IMR-90 (cell line): ENCODE measurements around the gene ASIC2.

ENCODE experiments used
- BHLHE40 ChIP-seq: fragments of 150-350 bp; IDR thresholded peaks from 2 replicates; pipeline ENCODE4 v1.6.1; 2016; ENCODE audit warnings: mild to moderate bottlenecking, low read depth, low read length
- CHD1 ChIP-seq: IDR thresholded peaks from 2 replicates; pipeline ENCODE4 v1.6.1; 2012; ENCODE audit warnings: low read depth, low read length, improper control_type of control experiment
- CTCF ChIP-seq: conservative IDR thresholded peaks from 2 replicates; pipeline ENCODE4 v1.5.1; 2012; ENCODE audit warnings: mild to moderate bottlenecking, low read depth, low read length, improper control_type of control experiment
- ELK1 ChIP-seq: fragments of 150-350 bp; IDR thresholded peaks from 2 replicates; pipeline ENCODE4 v1.6.1; 2016; ENCODE audit warnings: low read depth, mild to moderate bottlenecking, low read length, moderate library complexity, borderline replicate concordance
- MAFK ChIP-seq: IDR thresholded peaks from 2 replicates; pipeline ENCODE4 v1.6.1; 2012; ENCODE audit warnings: low read depth, low read length, improper control_type of control experiment
- MAZ ChIP-seq: IDR thresholded peaks from 2 replicates; pipeline ENCODE4 v1.6.1; 2012; ENCODE audit warnings: low read depth, mild to moderate bottlenecking, low read length, improper control_type of control experiment, moderate library complexity, borderline replicate concordance
- MXI1 ChIP-seq: IDR thresholded peaks from 2 replicates; pipeline ENCODE4 v1.6.1; 2012; ENCODE audit warnings: low read depth, mild to moderate bottlenecking, low read length, moderate library complexity, borderline replicate concordance
- NFE2L2 ChIP-seq: fragments of 150-350 bp; IDR thresholded peaks from 2 replicates; pipeline ENCODE4 v1.6.1; 2016; ENCODE audit warnings: low read depth, mild to moderate bottlenecking, low read length
- POLR2A ChIP-seq: IDR thresholded peaks from 2 replicates; pipeline ENCODE4 v1.6.1; 2012; ENCODE audit warnings: mild to moderate bottlenecking, low read depth, low read length
- RAD21 ChIP-seq: IDR thresholded peaks from 2 replicates; pipeline ENCODE4 v1.6.1; 2012; ENCODE audit warnings: low read length, improper control_type of control experiment
- RCOR1 ChIP-seq: IDR thresholded peaks from 2 replicates; pipeline ENCODE4 v1.6.1; 2012; ENCODE audit warnings: mild to moderate bottlenecking, low read length, improper control_type of control experiment; ENCODE audit not compliant: insufficient replicate concordance
- RFX5 ChIP-seq: IDR thresholded peaks from 2 replicates; pipeline ENCODE4 v1.8.0; 2012; ENCODE audit warnings: low read depth, mild to moderate bottlenecking, low read length, moderate library complexity
- SMC3 ChIP-seq: fragments of 150-350 bp; IDR thresholded peaks from 2 replicates; pipeline ENCODE4 v1.6.1; 2016; ENCODE audit warnings: low read depth, mild to moderate bottlenecking, antibody characterized with exemption, low read length, moderate library complexity
- USF2 ChIP-seq: fragments of 150-350 bp; IDR thresholded peaks from 2 replicates; pipeline ENCODE4 v1.6.1; 2017; ENCODE audit warnings: mild to moderate bottlenecking, antibody characterized with exemption, low read length, low read depth

- no peak for TF ChIP-seq CHD1
- no peak for TF ChIP-seq CTCF
- TF ChIP-seq RAD21, result no peak
- no peak for TF ChIP-seq RCOR1
- TF ChIP-seq MXI1, result no peak
- TF ChIP-seq USF2, result no peak
- no peak for TF ChIP-seq SMC3
- TF ChIP-seq POLR2A, result no peak
- TF ChIP-seq NFE2L2, result no peak
- TF ChIP-seq BHLHE40, result no peak
- no peak for TF ChIP-seq MAZ
- no peak for TF ChIP-seq ELK1
- no peak for TF ChIP-seq RFX5
- no peak for TF ChIP-seq MAFK
These were observed 277.3 kb downstream of the ASIC2 start for GRCh38 chr17:33015716-33016346.
